WTC11 (cell line): ENCODE data around the gene OVOL1. TPM values are rescaled to one million over a fixed set of nuclear protein-coding genes. Genes with fewer than 3 reads are reported as not detected.

Experiments used
- ATAC-seq: fragments of 200-7000 bp; cut with Tn5 transposase; 2 replicates; pipeline ENCODE4 v1.10.0; 2021; ENCODE audit warnings: mild to moderate bottlenecking, moderate library complexity
- CTCF ChIA-PET: fragments of 300-600 bp; sonication (Branson Sonifier 250); formaldehyde crosslinking; loops from one replicate; lab custom pipeline; 2021; ENCODE audit warnings: antibody characterized with exemption; lab: Charles Lee
- POLR2A ChIA-PET: fragments of 350-600 bp; sonication (Branson Sonifier 250); formaldehyde crosslinking; loops from one replicate; lab custom pipeline; 2021; ENCODE audit warnings: antibody characterized with exemption; lab: Charles Lee
- DNase-seq: peaks from one replicate; pipeline ENCODE4 v3.0.0; 2021; ENCODE audit warnings: low spot score
- H3K27ac Mint-ChIP-seq: 2 replicates; pipeline ENCODE4 v1.8.0; 2021; ENCODE audit warnings: mixed read lengths
- H3K27me3 Mint-ChIP-seq: 2 replicates; pipeline ENCODE4 v1.8.0; 2021; ENCODE audit warnings: low read depth, mild to moderate bottlenecking, moderate library complexity, mixed read lengths
- H3K36me3 Mint-ChIP-seq: 2 replicates; pipeline ENCODE4 v1.8.0; 2021; ENCODE audit warnings: mixed read lengths
- H3K4me1 Mint-ChIP-seq: 2 replicates; pipeline ENCODE4 v1.8.0; 2022; ENCODE audit warnings: mixed read lengths
- H3K4me3 Mint-ChIP-seq: 2 replicates; pipeline ENCODE4 v1.8.0; 2021; ENCODE audit warnings: mild to moderate bottlenecking, moderate library complexity, mixed read lengths
- H3K9me3 Mint-ChIP-seq: 2 replicates; pipeline ENCODE4 v1.8.0; 2021; ENCODE audit warnings: mixed read lengths
- ATF1 ChIP-seq: sonication (generic); formaldehyde crosslinking; IDR thresholded peaks from 2 replicates; pipeline ENCODE4 v1.8.1; 2023; ENCODE audit warnings: mild to moderate bottlenecking, moderate library complexity, missing genetic modification reagents
- ESRRA ChIP-seq: sonication (generic); formaldehyde crosslinking; IDR thresholded peaks from 2 replicates; pipeline ENCODE4 v1.8.1; 2022; ENCODE audit warnings: mild to moderate bottlenecking, missing genetic modification reagents, borderline replicate concordance
- ETV6 ChIP-seq: sonication (generic); formaldehyde crosslinking; IDR thresholded peaks from 2 replicates; pipeline ENCODE4 v1.8.1; 2022; ENCODE audit warnings: mild to moderate bottlenecking, missing genetic modification reagents
- FOXP4 ChIP-seq: sonication (generic); formaldehyde crosslinking; IDR thresholded peaks from 2 replicates; pipeline ENCODE4 v1.8.0; 2022; ENCODE audit warnings: mild to moderate bottlenecking, missing genetic modification reagents
- HMGA2 ChIP-seq: fragments of 250-450 bp; sonication (Bioruptor Pico); IDR thresholded peaks from 2 replicates; pipeline ENCODE4 v1.4.0; 2021; ENCODE audit warnings: mild to moderate bottlenecking, moderate library complexity
- NFE2L1 ChIP-seq: sonication (generic); formaldehyde crosslinking; IDR thresholded peaks from 2 replicates; pipeline ENCODE4 v1.8.1; 2023; ENCODE audit warnings: missing genetic modification reagents
- NFYB ChIP-seq: sonication (generic); formaldehyde crosslinking; conservative IDR thresholded peaks from 2 replicates; pipeline ENCODE4 v1.8.0; 2022; ENCODE audit warnings: low read depth, missing genetic modification reagents
- PRDM15 ChIP-seq: sonication (generic); formaldehyde crosslinking; IDR thresholded peaks from 2 replicates; pipeline ENCODE4 v1.8.0; 2022; ENCODE audit warnings: missing genetic modification reagents
- RELA ChIP-seq: sonication (generic); formaldehyde crosslinking; IDR thresholded peaks from 2 replicates; pipeline ENCODE4 v1.8.1; 2022; ENCODE audit warnings: missing genetic modification reagents, mild to moderate bottlenecking, borderline replicate concordance
- STAT6 ChIP-seq: sonication (generic); formaldehyde crosslinking; conservative IDR thresholded peaks from 2 replicates; pipeline ENCODE4 v1.8.1; 2023; ENCODE audit warnings: mild to moderate bottlenecking, low read depth, missing genetic modification reagents, moderate library complexity
- TEAD4 ChIP-seq: sonication (generic); formaldehyde crosslinking; IDR thresholded peaks from 2 replicates; pipeline ENCODE4 v1.8.0; 2022; ENCODE audit warnings: mild to moderate bottlenecking, missing genetic modification reagents
- ZNF138 ChIP-seq: sonication (generic); formaldehyde crosslinking; conservative IDR thresholded peaks from 2 replicates; pipeline ENCODE4 v1.8.1; 2022; ENCODE audit warnings: mild to moderate bottlenecking, moderate library complexity, missing genetic modification reagents
- ZNF232 ChIP-seq: sonication (generic); formaldehyde crosslinking; IDR thresholded peaks from 2 replicates; pipeline ENCODE4 v1.8.0; 2022; ENCODE audit warnings: mild to moderate bottlenecking, missing genetic modification reagents
- ZNF532 ChIP-seq: fragments of 250-450 bp; sonication (Bioruptor Pico); IDR thresholded peaks from 2 replicates; pipeline ENCODE4 v1.9.0; 2021; ENCODE audit warnings: mild to moderate bottlenecking, borderline replicate concordance
- ZSCAN18 ChIP-seq: fragments of 250-450 bp; sonication (Bioruptor Pico); IDR thresholded peaks from 2 replicates; pipeline ENCODE4 v2.1.2; 2022; ENCODE audit warnings: mild to moderate bottlenecking, moderate library complexity
- total RNA-seq: library from RNA; stranded (reverse); gene quantifications from 3 replicates; pipeline ENCODE4 v1.2.3, GENCODE V29; 2021
- TF ChIP-seq, protein P1 (sequence below): sonication (generic); formaldehyde crosslinking; IDR thresholded peaks from 2 replicates; pipeline ENCODE4 v1.8.1; 2023; ENCODE audit warnings: mild to moderate bottlenecking, missing genetic modification reagents
- TF ChIP-seq, protein P2 (sequence below): fragments of 200-600 bp; IDR thresholded peaks from 2 replicates; pipeline ENCODE4 v1.8.0; 2022; ENCODE audit warnings: antibody characterized with exemption

Gene OVOL1
- total RNA-seq, 1 experiment from 2014 or later = 6.8 TPM

- TF ChIP-seq PRDM15 (CRISPR knock-in tag) = no peak
- no peak for TF ChIP-seq NFYB (CRISPR knock-in tag)
Measured at GRCh38 chr11:65744026-65744698, 42.7 kb upstream of the OVOL1 start (continued).

DNA sequence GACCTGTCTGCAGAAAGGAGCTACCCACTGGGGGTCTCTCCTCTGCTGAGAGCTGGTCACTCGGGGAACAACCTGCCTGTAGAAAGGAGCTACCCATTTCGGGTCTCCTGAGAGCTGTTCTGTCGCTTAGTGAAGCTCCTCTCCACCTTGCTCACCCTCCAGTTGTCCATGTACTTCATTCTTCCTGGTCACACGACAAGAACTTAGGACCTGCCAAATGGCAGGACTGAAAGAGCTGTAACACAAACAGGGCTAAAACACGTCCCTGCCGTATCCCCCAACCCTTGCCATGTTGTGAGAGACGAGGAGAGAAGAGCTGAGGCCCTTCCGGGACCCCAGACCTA, 42.2 kb upstream of the OVOL1 start:
- Mint-ChIP-seq H3K27ac (no peak overlapping the region), H3K4me1 (no peaks in the 10 kb centered on the region), H3K27me3 (peaks cover 42% of the 10 kb centered on the region), H3K4me3 (no peak overlapping the region), H3K36me3 (no peaks in the 10 kb centered on the region), H3K9me3 (peaks cover 14% of the 10 kb centered on the region; the same call in 1 of the 2 replicates)
- DNase-seq (no peak), ATAC-seq (no peak)
- POLR2A ChIA-PET = interaction anchor here (1.6 kb wide), 1 partner anchor 115 kb away, joined by 3 read pairs; no protein-coding TSS in a partner anchor
- CTCF ChIA-PET = interaction anchor here (0.6 to 2.4 kb wide), 34 partner anchors 8 to 1642 kb away, joined by 3 to 41 read pairs (median 6); partner anchors contain the start of genes AP5B1, CCDC85B, FIBP and KAT5
- no peak for TF ChIP-seq ATF1 (CRISPR knock-in tag)
- no peak for TF ChIP-seq STAT6 (CRISPR knock-in tag)
- TF ChIP-seq ZNF532 (CRISPR knock-in tag) = no peak
- no peak for TF ChIP-seq ZSCAN18 (CRISPR knock-in tag)
- TF ChIP-seq NFE2L1 (CRISPR knock-in tag) = no peak
- no peak for TF ChIP-seq ESRRA (CRISPR knock-in tag)
- no peak for TF ChIP-seq ETV6 (CRISPR knock-in tag)
- TF ChIP-seq RELA (CRISPR knock-in tag) = no peak
- TF ChIP-seq, protein P1, sequence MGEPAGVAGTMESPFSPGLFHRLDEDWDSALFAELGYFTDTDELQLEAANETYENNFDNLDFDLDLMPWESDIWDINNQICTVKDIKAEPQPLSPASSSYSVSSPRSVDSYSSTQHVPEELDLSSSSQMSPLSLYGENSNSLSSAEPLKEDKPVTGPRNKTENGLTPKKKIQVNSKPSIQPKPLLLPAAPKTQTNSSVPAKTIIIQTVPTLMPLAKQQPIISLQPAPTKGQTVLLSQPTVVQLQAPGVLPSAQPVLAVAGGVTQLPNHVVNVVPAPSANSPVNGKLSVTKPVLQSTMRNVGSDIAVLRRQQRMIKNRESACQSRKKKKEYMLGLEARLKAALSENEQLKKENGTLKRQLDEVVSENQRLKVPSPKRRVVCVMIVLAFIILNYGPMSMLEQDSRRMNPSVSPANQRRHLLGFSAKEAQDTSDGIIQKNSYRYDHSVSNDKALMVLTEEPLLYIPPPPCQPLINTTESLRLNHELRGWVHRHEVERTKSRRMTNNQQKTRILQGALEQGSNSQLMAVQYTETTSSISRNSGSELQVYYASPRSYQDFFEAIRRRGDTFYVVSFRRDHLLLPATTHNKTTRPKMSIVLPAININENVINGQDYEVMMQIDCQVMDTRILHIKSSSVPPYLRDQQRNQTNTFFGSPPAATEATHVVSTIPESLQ (CRISPR knock-in tag) = no peak
- TF ChIP-seq TEAD4 (CRISPR knock-in tag) = no peak
- TF ChIP-seq ZNF138 (CRISPR knock-in tag) = no peak
- TF ChIP-seq, protein P2, sequence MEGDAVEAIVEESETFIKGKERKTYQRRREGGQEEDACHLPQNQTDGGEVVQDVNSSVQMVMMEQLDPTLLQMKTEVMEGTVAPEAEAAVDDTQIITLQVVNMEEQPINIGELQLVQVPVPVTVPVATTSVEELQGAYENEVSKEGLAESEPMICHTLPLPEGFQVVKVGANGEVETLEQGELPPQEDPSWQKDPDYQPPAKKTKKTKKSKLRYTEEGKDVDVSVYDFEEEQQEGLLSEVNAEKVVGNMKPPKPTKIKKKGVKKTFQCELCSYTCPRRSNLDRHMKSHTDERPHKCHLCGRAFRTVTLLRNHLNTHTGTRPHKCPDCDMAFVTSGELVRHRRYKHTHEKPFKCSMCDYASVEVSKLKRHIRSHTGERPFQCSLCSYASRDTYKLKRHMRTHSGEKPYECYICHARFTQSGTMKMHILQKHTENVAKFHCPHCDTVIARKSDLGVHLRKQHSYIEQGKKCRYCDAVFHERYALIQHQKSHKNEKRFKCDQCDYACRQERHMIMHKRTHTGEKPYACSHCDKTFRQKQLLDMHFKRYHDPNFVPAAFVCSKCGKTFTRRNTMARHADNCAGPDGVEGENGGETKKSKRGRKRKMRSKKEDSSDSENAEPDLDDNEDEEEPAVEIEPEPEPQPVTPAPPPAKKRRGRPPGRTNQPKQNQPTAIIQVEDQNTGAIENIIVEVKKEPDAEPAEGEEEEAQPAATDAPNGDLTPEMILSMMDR = no peak
- TF ChIP-seq FOXP4 (CRISPR knock-in tag) = no peak
- TF ChIP-seq HMGA2 (CRISPR knock-in tag) = no peak
- no peak for TF ChIP-seq ZNF232
